Measurements from ENCODE around the gene STK32B.

STK32B gene

DNA sequence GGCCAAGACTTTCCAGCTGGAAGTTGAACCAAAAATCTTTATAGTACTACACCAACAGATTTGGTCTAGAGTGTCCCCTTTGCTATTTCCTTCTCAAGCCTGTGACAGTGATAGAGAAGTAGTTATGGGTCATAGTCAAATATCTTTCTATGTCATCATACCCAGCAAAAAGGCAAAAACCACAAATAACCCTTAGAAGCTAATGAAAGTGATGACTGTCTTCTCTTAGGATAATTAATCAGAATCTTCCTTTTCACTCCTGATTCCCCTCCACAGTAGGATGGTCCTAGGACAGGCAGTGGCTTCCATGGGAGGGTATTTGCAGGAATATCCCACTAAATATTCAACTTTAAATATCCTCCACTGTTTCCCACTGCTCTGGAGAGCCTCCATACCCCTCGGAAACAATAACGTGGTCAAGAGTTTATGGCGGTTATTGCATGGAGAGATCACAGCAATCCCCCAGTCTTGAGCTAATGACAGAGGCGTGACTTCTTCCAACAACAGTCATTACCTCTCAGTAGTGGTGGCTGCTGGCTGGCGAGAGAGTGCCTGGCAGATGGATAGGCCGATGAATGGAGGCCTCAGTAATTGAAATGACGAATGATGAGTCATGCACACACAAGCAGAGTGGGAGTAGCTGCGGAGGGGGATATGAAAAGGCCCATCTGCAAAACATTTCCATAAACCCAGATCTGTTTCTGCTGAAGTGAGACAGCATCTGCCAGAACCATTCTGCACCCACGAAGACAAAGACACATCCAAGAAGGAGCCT is 154.9 kb downstream of the STK32B start:
- no peaks in the 10 kb centered on the region for H3K9me3 ChIP-seq (ENCODE audit: insufficient read depth, low read depth, low read length)
- H3K9ac ChIP-seq (ENCODE audit: low read depth, low read length, poor library complexity, severe bottlenecking) = no peak overlapping the region

DNA sequence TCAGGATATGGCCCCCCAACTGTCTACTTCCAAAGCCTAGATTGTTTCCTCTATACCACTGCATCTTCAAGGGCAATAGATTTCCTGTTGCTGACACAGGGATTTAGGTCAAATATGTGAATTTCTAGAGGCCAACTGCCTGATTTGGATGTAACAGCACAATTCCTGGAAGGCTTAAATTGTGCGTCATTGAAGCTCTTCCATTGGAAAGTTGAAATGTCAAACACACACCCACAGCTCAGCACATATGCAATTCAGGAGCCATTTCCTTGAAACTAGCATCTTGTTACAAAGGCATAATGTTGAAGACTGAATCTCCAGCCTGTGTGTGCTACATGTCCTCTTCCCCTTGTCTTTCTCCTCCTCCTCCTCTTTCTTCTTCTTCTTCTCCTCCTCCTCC is 158.6 kb downstream of the STK32B start:
- Histone ChIP-seq H2AFZ (ENCODE audit: low read length) (no peak overlapping the region), H3F3A (ENCODE audit: low read depth) (no peaks in the 10 kb centered on the region), H3K79me2 (ENCODE audit: insufficient read depth, low read length) (no peaks in the 10 kb centered on the region), H3K4me1 (ENCODE audit: insufficient read depth, low read length, poor library complexity, severe bottlenecking) (no peaks in the 10 kb centered on the region), H3K36me3 (ENCODE audit: insufficient read depth, low read length) (no peaks in the 10 kb centered on the region), H3K27me3 (ENCODE audit: insufficient read depth, low read length, poor library complexity, severe bottlenecking) (no peaks in the 10 kb centered on the region), H3K9me3 (ENCODE audit: insufficient read depth, low read depth, low read length) (0 out of 2 replicates have a peak, but pooled peaks cover 2% of the 10 kb centered on the region), H3K4me2 (ENCODE audit: low read depth, low read length, poor library complexity, severe bottlenecking) (no peak overlapping the region), H3K9me2 (replicated peaks; ENCODE audit: low read depth, low read length) (no peaks in the 10 kb centered on the region), H3K4me3 (ENCODE audit: low read length, poor library complexity, severe bottlenecking) (no peak overlapping the region), H4K20me1 (ENCODE audit: insufficient read depth, low read length, poor library complexity, severe bottlenecking) (no peaks in the 10 kb centered on the region), H3K9ac (ENCODE audit: low read depth, low read length, poor library complexity, severe bottlenecking) (no peak overlapping the region)
- no peak for TF ChIP-seq EZH2phosphoT487 (IDR thresholded peaks at IDR 0.05; ENCODE audit: borderline replicate concordance)
- TF ChIP-seq, protein P1, sequence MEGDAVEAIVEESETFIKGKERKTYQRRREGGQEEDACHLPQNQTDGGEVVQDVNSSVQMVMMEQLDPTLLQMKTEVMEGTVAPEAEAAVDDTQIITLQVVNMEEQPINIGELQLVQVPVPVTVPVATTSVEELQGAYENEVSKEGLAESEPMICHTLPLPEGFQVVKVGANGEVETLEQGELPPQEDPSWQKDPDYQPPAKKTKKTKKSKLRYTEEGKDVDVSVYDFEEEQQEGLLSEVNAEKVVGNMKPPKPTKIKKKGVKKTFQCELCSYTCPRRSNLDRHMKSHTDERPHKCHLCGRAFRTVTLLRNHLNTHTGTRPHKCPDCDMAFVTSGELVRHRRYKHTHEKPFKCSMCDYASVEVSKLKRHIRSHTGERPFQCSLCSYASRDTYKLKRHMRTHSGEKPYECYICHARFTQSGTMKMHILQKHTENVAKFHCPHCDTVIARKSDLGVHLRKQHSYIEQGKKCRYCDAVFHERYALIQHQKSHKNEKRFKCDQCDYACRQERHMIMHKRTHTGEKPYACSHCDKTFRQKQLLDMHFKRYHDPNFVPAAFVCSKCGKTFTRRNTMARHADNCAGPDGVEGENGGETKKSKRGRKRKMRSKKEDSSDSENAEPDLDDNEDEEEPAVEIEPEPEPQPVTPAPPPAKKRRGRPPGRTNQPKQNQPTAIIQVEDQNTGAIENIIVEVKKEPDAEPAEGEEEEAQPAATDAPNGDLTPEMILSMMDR (conservative IDR thresholded peaks at IDR 0.05; ENCODE audit: low read length) = no peak

More for the DNA sequence above, 154.9 kb downstream of the STK32B start:
- no peak overlapping the region for H3K4me3 ChIP-seq (ENCODE audit: low read length, poor library complexity, severe bottlenecking)
- TF ChIP-seq, protein P1 (conservative IDR thresholded peaks at IDR 0.05; ENCODE audit: low read length) = no peak
- TF ChIP-seq EZH2phosphoT487 (IDR thresholded peaks at IDR 0.05; ENCODE audit: borderline replicate concordance) = no peak
- no peaks in the 10 kb centered on the region for H3K36me3 ChIP-seq (ENCODE audit: insufficient read depth, low read length)
- H3K79me2 ChIP-seq (ENCODE audit: insufficient read depth, low read length) = no peaks in the 10 kb centered on the region
- no peaks in the 10 kb centered on the region for H3K27me3 ChIP-seq (ENCODE audit: insufficient read depth, low read length, poor library complexity, severe bottlenecking)
- no peaks in the 10 kb centered on the region for H3K9me2 ChIP-seq (replicated peaks; ENCODE audit: low read depth, low read length)
- no peaks in the 10 kb centered on the region for H3F3A ChIP-seq (ENCODE audit: low read depth)
- no peaks in the 10 kb centered on the region for H4K20me1 ChIP-seq (ENCODE audit: insufficient read depth, low read length, poor library complexity, severe bottlenecking)
- no peaks in the 10 kb centered on the region for H3K4me1 ChIP-seq (ENCODE audit: insufficient read depth, low read length, poor library complexity, severe bottlenecking)
- H2AFZ ChIP-seq (ENCODE audit: low read length) = no peak overlapping the region
- no peak overlapping the region for H3K4me2 ChIP-seq (ENCODE audit: low read depth, low read length, poor library complexity, severe bottlenecking)

DNA sequence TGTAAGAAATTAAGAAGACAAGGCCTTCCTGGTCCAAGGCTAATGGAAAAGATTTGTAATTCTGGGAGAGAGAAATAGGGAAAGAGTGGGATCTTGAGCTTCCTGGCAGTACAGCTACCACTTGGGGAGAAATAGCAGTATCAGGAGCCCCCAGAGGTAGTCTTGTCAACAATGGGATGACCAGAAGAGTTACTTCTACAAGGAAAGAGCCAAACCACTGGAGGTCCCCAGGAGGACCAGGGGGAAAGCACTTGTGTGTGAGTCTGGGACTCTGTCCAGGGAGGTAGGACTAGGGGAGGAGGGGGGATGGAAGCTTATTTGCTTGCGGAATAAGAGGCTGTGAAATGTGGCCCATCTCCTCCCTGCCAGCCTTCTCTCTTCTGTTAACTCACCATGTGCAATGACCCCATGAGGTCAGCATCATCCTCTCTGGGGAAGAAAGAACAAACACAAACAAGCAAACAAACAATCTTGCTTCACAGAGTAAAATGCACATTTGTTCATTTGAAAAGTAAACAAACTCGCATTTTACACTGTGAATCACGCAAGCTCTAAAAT is 160.1 kb downstream of the STK32B start:
- Histone ChIP-seq H3K4me2 (ENCODE audit: low read depth, low read length, poor library complexity, severe bottlenecking) (no peak overlapping the region), H4K20me1 (ENCODE audit: insufficient read depth, low read length, poor library complexity, severe bottlenecking) (no peaks in the 10 kb centered on the region), H3K27me3 (ENCODE audit: insufficient read depth, low read length, poor library complexity, severe bottlenecking) (no peaks in the 10 kb centered on the region), H3K9ac (ENCODE audit: low read depth, low read length, poor library complexity, severe bottlenecking) (no peak overlapping the region), H3K79me2 (ENCODE audit: insufficient read depth, low read length) (no peaks in the 10 kb centered on the region), H3K9me2 (replicated peaks; ENCODE audit: low read depth, low read length) (no peaks in the 10 kb centered on the region), H3F3A (ENCODE audit: low read depth) (no peaks in the 10 kb centered on the region), H3K36me3 (ENCODE audit: insufficient read depth, low read length) (no peaks in the 10 kb centered on the region), H3K4me3 (ENCODE audit: low read length, poor library complexity, severe bottlenecking) (no peak overlapping the region), H3K9me3 (ENCODE audit: insufficient read depth, low read depth, low read length) (0 out of 2 replicates have a peak, but pooled peaks cover 7% of the 10 kb centered on the region), H3K4me1 (ENCODE audit: insufficient read depth, low read length, poor library complexity, severe bottlenecking) (no peaks in the 10 kb centered on the region), H2AFZ (ENCODE audit: low read length) (no peak overlapping the region)
- no peak for TF ChIP-seq EZH2phosphoT487 (IDR thresholded peaks at IDR 0.05; ENCODE audit: borderline replicate concordance)
- TF ChIP-seq, protein P1 (conservative IDR thresholded peaks at IDR 0.05; ENCODE audit: low read length) = no peak

Data from Loucy (cell line).